ENCODE measurements around the gene ZNF556.

DNA sequence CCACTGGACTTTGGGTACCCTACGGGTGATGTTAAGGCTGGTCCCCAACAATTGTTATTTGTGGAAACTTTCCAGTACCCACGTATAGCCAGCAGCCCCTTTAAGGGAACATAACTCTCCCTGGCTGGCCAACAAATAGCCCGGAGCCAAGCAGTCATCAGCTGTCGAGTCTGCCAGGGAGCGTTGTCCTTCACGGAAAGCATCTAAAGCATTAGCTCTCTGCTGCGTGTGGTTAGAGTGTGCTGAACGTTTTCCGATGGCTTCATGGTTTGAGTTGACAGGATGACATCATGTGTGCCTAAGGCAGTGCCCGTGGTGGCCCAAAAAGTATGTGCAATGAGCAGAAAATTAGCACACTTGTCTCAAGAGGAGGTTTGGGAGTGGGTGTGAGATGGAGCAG, 3.3 kb upstream of the ZNF556 start:
- no peak for TF ChIP-seq CTCF (IDR thresholded peaks at IDR 0.05)
- no peak for TF ChIP-seq POLR2A (IDR thresholded peaks at IDR 0.05)

All from adrenal gland (tissue), 5 donors.